Measurements from ENCODE around the gene MYO7B. TPM values are rescaled to one million over a fixed set of nuclear protein-coding genes. Genes with fewer than 3 reads are reported as not detected.

The MYO7B gene
- total RNA-seq, 1 donor from 2014 or later: 0.28 TPM

GRCh38 chr2:127605691-127606263 lies 70.3 kb downstream of the MYO7B start:
- Mint-ChIP-seq H3K27me3 (ENCODE audit: low read depth) (no peaks in the 10 kb centered on the region), H3K9me3 (peaks cover 8% of the 10 kb centered on the region), H3K4me3 (no peak overlapping the region), H3K4me1 (no peaks in the 10 kb centered on the region), H3K27ac (ENCODE audit: unreplicated experiment) (peak overlapping the region; percentile 15), H3K36me3 (ENCODE audit: low read depth) (peaks cover 4% of the 10 kb centered on the region)
- TF ChIP-seq CTCF (conservative IDR thresholded peaks at IDR 0.05): no peak
- no peak for DNase-seq (ENCODE audit: low read depth, low spot score)

- no peak overlapping the region for H3K4me3 Mint-ChIP-seq
- peak overlapping the region; percentile 47 for H3K27ac Mint-ChIP-seq (ENCODE audit: unreplicated experiment)
These were observed 71.3 kb downstream of the MYO7B start for GRCh38 chr2:127606625-127607398.

GRCh38 chr2:127607399-127607908 lies 72.0 kb downstream of the MYO7B start:
- Mint-ChIP-seq H3K27me3 (ENCODE audit: low read depth) (no peaks in the 10 kb centered on the region), H3K36me3 (ENCODE audit: low read depth) (peaks cover 4% of the 10 kb centered on the region), H3K9me3 (peaks cover 8% of the 10 kb centered on the region), H3K4me1 (no peaks in the 10 kb centered on the region), H3K27ac (ENCODE audit: unreplicated experiment) (no peak overlapping the region), H3K4me3 (no peak overlapping the region)
- TF ChIP-seq CTCF (conservative IDR thresholded peaks at IDR 0.05): no peak
- DNase-seq (ENCODE audit: low read depth, low spot score): no peak

More at GRCh38 chr2:127606625-127607398, 71.3 kb downstream of the MYO7B start:
- no peak for DNase-seq (ENCODE audit: low read depth, low spot score)
- H3K27me3 Mint-ChIP-seq (ENCODE audit: low read depth): no peaks in the 10 kb centered on the region
- H3K36me3 Mint-ChIP-seq (ENCODE audit: low read depth): peaks cover 4% of the 10 kb centered on the region
- peaks cover 11% of the 10 kb centered on the region for H3K9me3 Mint-ChIP-seq
- no peak for TF ChIP-seq CTCF (conservative IDR thresholded peaks at IDR 0.05)
- H3K4me1 Mint-ChIP-seq: no peaks in the 10 kb centered on the region

- Mint-ChIP-seq H3K9me3 (peaks cover 7% of the 10 kb centered on the region), H3K27ac (ENCODE audit: unreplicated experiment) (no peak overlapping the region), H3K36me3 (ENCODE audit: low read depth) (no peaks in the 10 kb centered on the region), H3K27me3 (ENCODE audit: low read depth) (no peaks in the 10 kb centered on the region), H3K4me3 (no peak overlapping the region), H3K4me1 (no peaks in the 10 kb centered on the region)
- DNase-seq (ENCODE audit: low read depth, low spot score): no peak
- no peak for TF ChIP-seq CTCF (conservative IDR thresholded peaks at IDR 0.05)
These were observed 72.9 kb downstream of the MYO7B start for GRCh38 chr2:127608061-127609030.

GRCh38 chr2:127609031-127609751 lies 73.7 kb downstream of the MYO7B start:
- no peak for DNase-seq (ENCODE audit: low read depth, low spot score)
- H3K36me3 Mint-ChIP-seq (ENCODE audit: low read depth): no peaks in the 10 kb centered on the region

More at GRCh38 chr2:127609031-127609751, 73.7 kb downstream of the MYO7B start:
- Mint-ChIP-seq H3K27ac (ENCODE audit: unreplicated experiment) (peak overlapping the region; percentile 19), H3K9me3 (peaks cover 11% of the 10 kb centered on the region), H3K4me3 (no peak overlapping the region), H3K27me3 (ENCODE audit: low read depth) (no peaks in the 10 kb centered on the region), H3K4me1 (no peaks in the 10 kb centered on the region)
- TF ChIP-seq CTCF (conservative IDR thresholded peaks at IDR 0.05): no peak
